HG02938 (cell line): ENCODE measurements around the gene TENT4B.
"Not testable (repeated sequence)": the region's sequence is repeated elsewhere in the genome, so short reads cannot be mapped to it uniquely, and the experiment has no call there.

Experiments
- ATAC-seq: cut with Tn5 transposase; IDR thresholded peaks from one replicate; pipeline ENCODE4 v1.9.1; 2021; ENCODE audit warnings: mild to moderate bottlenecking, moderate library complexity; ENCODE audit not compliant: unreplicated experiment

TENT4B gene

DNA sequence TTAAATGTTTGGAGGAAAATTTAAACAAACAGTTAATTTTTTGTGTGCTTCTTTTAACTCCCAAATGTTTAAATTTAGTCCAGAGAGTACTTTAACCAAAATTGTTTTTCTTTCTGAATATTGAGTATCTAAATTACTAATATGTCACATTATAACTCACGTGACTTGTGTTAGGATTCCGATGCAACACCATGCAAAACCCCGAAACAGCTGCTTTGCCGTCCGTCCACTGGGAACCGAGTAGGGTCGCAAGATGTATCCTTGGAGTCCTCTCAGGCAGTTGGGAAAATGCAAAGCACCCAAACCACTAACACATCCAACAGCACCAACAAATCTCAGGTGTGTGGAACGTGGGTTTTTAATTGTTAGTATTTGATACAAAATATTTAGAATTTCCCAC is 74.6 kb downstream of the TENT4B start:
- no peak for ATAC-seq

- no peak for ATAC-seq
Measured at GRCh38 chr16:50228364-50228868, 75.3 kb downstream of the TENT4B start.

- ATAC-seq: no peak
Measured at GRCh38 chr16:50229149-50229726, 76.1 kb downstream of the TENT4B start.

DNA sequence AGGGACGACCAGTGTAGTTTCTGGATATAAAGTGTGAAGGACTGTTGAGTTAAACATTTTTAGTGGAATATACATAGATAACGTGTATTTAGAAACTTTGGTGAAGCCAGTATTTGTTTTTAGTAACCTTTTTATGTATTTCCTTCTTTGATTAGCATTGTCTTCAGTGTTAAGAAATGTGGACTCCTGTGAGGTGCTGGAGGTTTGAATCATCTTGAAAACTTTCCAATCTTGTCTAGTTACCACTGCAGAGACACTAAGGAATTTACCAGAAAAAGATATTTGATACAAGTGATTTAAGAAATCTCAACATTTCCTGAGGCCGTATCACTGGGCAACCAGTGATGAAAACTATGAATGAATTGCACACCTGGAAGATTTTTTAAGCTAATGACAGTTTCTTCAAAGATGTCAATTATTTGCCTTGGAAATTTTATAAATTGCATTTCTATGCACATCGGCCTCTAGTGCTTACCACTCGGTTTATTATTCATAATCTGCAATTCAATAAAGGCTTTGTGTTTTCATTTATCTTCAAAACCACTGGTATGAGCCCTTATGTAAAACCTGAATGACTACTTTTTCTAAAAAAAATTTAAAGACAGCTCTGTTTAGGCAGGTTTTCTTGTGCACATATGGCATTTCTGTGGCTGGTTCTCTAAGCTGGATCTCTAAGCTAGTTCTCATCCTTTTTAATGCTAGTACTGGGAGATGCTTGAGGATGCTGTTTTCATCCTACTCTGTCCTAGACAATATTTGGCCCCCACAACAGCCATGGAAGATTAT is 81.9 kb downstream of the TENT4B start:
- no peak for ATAC-seq

GRCh38 chr16:50235581-50235980 is 82.5 kb downstream of the TENT4B start:
- ATAC-seq: no peak

DNA sequence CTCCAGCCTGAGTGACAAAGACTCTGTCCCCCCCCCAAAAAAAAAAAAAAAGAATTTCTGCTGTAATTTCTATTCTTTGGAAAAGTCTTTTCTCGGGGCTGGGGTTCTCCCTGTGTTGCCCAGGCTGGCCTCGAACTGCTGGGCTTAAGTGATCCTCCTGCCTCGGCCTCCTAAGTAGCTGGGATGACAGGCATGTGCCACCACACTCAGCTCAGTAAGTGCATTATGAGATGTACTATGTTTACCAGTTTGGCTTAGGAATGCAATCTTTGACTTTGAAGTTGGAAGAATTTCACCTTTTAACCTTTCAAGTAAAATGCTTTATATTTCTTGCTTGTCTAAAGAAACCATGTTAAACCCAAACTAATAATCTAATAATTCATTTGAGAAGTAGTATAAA is 85.2 kb downstream of the TENT4B start:
- ATAC-seq: no peak

GRCh38 chr16:50238868-50239301 is 85.8 kb downstream of the TENT4B start:
- ATAC-seq: no peak

DNA sequence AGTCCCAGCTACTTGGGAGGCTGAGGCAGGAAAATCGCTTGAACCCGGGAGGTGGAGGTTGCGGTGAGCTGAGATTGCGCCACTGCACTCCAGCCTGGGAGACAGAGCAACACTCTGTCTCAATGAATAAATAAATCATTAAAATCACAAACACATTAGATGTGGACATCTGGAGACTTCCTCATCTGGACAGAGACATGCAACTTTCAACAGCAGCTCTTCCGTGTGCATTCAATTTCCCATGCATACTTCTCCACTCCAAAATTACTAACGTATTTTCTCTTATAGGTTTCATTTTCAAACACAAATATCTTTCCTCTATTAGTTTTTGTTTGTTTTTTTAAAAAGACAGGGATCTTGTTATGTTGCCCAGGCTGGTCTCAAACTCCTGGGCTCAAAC is 89.9 kb downstream of the TENT4B start:
- ATAC-seq: not testable (repeated sequence)

DNA sequence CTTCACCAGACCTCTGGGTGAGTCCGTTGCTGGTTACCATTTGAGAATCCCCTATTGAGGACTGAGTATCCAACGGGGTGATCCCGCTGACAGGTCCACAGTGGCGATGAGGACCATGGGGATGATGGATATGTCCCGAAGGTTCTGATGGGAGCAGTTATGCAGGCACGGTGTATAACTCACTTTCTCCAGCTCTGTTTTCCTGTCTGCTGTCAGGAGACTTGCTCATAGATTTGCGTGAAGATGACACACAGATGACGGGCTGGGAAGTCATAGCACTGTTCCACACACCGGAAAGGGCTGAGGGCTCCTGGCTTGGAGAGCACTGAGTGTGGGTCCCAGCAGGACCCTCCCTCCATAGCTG is 91.0 kb downstream of the TENT4B start:
- ATAC-seq: no peak

- ATAC-seq: no peak
Measured at GRCh38 chr16:50244504-50245416, 91.7 kb downstream of the TENT4B start.

DNA sequence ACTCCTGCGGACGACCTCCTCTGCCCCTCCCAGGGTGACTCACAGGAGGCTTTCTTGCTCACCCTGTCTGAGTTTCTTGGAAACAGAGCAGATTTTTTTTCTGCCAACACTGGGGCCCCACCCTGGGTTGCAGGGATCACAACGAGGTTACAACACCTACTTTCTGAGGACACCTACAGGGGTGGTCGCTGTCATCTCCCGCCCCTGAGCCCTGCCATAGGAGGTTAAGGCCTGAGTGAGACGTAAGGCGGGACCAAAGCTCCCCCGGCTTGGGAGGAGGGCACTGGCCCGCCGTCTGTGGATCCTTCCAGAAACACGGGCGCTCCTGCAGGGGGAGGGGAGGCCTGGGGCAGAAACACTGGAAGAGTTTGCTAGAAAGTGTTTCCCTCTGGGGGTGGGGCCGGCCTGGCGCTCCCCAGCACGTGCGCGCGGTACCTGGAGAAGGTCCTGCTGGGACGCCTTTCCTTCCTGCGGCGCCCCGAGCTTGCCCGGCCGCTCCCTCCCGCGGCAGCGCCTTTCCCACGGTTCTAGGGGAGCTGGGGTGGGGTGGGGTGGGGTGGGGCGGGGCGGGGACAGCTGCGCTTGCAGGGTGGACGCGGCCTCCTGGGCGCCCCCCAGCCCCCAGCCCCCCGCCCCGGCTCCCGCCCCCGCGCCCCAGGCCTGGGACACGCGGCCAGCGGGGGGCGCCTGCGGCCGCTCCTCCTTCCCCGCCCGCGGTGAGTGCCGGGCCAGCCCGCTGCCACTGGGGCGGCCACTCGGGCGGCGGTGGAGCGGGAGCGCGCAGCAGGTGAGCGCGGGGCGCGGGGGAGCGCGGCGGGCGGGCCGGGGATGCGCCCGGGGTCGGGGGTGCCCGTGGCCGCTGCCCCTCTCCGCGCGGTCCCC is 92.6 kb downstream of the TENT4B start:
- ATAC-seq: peak; percentile 55

DNA sequence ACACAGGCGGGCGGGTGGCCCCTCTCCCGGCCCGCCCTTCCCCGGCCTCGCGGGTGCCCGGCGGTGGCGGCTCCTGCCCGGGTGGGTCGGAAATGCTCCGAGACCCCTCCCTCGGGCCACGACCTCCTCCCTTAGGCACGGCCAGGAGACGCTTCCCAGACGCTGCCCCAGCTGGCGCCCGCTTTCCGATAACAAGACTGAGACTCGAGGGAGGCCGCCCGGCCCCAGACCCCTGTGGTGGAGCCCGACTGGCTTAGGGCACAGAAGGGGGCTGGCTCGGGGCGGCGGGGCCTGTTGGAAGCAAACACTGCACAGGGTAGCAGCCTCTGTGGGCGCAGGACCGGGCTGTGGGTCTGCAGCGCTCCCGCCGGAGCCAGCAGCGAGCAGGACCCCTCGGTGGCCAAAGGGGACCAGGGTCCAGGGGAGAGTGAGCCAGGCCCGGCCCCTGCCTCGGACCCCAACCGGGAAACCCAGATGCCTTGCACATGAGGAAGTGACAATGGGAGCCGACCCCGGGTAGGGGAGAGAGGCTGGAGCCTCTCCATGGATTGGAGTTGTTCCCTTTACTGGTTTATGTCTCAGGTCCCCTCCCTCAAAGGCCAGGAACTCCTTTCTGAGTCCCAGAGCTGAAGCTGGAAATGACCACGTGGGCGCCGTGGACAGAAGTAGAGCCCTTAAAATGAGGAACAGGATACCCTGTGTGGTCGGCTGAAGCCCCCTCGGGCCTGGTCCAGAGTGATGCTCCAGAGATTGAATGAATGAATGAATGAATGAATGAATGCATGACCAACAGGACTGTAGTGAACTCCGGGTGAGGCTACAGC is 93.4 kb downstream of the TENT4B start:
- peak; percentile 36 for ATAC-seq

DNA sequence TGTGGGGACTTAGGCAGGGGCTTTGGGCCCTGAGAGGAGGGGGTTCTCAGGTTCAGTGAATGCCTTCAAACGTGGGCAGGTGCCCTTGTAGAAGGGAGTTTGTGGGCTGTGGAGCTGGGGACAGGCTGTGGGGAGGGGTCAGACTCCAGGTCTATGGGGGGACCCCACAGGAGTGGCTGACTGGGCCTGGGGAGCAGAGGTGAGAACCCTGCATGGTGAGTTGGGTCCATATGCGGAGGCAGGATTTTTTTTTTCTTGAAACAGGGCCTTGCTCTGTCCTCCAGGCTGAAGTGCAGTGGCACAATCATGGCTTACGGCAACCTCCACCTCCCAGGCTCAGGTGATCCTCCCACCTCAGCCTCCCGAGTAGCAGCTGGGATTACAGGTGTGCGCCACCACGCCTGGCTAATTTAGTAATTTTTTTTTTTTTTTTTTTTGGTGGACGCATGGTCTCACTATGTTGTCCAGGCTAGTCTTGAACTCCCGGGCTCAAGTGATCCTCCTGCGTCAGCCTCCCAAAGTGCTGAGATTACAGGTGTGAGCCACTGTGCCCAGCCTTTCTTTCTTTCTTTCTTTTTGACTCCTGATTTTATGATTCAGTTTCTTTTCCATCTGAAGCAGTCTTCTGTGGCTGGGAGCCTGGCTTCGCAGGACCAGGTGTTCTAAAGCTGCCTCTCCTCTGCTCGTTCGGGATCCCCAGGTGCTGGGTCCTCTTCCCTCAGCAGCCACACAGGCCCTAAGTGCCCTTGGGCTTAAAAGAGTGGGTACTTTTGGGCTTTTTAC is 94.2 kb downstream of the TENT4B start:
- ATAC-seq: no peak

GRCh38 chr16:50247906-50248608 is 95.0 kb downstream of the TENT4B start:
- ATAC-seq: no peak

DNA sequence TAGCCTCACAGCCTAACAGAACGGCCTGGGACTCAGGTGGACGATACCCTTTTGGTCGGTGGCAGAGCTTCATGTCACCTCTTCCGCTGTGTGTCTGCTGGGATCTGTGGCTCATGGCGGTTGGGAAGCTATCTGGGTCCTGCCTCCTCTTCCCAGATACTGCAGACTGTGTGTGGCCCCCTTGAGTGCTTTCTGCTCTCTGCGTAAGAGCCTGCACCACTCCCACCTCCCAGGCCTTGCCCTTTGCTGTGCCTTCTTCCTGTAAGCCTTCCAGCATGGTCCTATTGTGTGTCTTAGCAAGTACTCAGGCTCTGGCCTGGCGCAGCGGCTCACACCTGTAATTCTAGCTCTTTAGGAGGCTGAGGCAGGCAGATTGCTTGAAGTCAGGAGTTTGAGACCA is 95.7 kb downstream of the TENT4B start:
- ATAC-seq: no peak

GRCh38 chr16:50251375-50252081 is 98.4 kb downstream of the TENT4B start:
- ATAC-seq: no peak

GRCh38 chr16:50252082-50252611 is 99.0 kb downstream of the TENT4B start:
- ATAC-seq: no peak
